ENCODE data around the gene SMPD1. TPM values are rescaled to one million over a fixed set of nuclear protein-coding genes. Genes with fewer than 3 reads are reported as not detected.
A peak's percentile ranks its signal among the peaks of the same experiment; 100 is the strongest.

Gene SMPD1
- total and polyA plus RNA-seq, 7 donors: 9.6 to 46.4 (median 18.9) TPM

DNA sequence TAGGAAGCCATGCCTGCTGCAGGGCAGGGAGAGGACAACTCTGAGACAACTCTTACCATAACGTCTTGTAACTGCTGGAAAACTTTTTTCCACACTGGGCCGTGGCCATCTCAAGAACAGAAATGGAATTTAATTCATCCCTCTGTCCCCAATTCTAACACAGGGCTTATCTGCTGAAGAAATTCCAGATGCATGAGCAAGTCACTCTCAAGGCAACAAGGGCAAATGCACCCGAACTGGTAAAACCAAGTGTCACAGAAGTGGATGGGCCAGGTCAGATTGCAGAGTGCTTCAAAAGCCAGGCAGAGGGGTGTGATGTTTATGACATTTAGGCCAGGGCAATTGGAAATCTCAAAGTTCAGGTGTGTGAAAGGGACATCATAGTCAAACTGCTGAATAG, 7.4 kb downstream of the SMPD1 start:
- Histone ChIP-seq H3K36me3 (peaks cover 12 to 64% (median 20%) of the 10 kb centered on the region in 4 donors), H3K27ac (peak overlapping the region in 1 of 4 donors; percentile 5), H3K9me3 (no peaks in the 10 kb centered on the region), H3K4me3 (no peak overlapping the region), H3K27me3 (no peaks in the 10 kb centered on the region), H3K4me1 (peaks cover 0 to 19% (median 13%) of the 10 kb centered on the region in 4 donors)
- TF ChIP-seq POLR2AphosphoS5 (IDR thresholded peaks at IDR 0.05): no peak
- TF ChIP-seq, protein P1, sequence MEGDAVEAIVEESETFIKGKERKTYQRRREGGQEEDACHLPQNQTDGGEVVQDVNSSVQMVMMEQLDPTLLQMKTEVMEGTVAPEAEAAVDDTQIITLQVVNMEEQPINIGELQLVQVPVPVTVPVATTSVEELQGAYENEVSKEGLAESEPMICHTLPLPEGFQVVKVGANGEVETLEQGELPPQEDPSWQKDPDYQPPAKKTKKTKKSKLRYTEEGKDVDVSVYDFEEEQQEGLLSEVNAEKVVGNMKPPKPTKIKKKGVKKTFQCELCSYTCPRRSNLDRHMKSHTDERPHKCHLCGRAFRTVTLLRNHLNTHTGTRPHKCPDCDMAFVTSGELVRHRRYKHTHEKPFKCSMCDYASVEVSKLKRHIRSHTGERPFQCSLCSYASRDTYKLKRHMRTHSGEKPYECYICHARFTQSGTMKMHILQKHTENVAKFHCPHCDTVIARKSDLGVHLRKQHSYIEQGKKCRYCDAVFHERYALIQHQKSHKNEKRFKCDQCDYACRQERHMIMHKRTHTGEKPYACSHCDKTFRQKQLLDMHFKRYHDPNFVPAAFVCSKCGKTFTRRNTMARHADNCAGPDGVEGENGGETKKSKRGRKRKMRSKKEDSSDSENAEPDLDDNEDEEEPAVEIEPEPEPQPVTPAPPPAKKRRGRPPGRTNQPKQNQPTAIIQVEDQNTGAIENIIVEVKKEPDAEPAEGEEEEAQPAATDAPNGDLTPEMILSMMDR (IDR thresholded peaks at IDR 0.05): no peak
- DNase-seq: no peak
- WGBS, 2 donors: 74 to 79% methylated on average over 3 of the region's 3 CpGs
- intact Hi-C loops (cut with DNase I): no loop called here

GRCh38 chr11:6400431-6401345, 10.4 kb downstream of the SMPD1 start:
- DNase-seq: no peak
- 96 to 98% methylated on average over 15 of the region's 15 CpGs for WGBS, 2 donors

DNA sequence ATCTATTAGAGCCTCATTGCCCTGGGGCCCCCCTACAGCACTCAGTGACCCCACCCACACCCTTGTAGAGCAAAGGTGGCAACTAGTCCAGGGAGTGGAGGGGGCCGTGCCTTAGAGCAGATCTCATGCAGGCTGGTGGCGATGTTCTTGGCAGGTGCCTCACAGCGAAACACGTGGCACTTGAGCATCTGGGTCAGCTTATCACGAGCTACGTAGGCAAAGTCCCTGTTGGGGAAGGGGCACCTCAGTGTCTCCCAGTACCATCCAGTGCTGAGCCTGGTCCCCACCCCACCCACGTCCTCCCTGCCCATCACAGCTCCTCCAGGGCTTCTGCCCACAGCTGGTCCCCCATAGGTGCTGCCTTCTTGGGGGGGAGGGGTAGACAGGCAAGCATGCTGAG, 11.2 kb downstream of the SMPD1 start:
- H3K27ac ChIP-seq: no peak overlapping the region
- 90 to 92% methylated on average over 7 of the region's 7 CpGs for WGBS, 2 donors
- no peak for TF ChIP-seq POLR2A (IDR thresholded peaks at IDR 0.05)
- TF ChIP-seq, protein P1 (IDR thresholded peaks at IDR 0.05): no peak
- no peak for TF ChIP-seq POLR2AphosphoS5 (IDR thresholded peaks at IDR 0.05)
- no peak for TF ChIP-seq EP300 (IDR thresholded peaks at IDR 0.05)
- peaks cover 12 to 50% (median 18%) of the 10 kb centered on the region in 4 donors for H3K36me3 ChIP-seq
- peaks cover 0 to 31% (median 26%) of the 10 kb centered on the region in 4 donors for H3K4me1 ChIP-seq
- H3K4me3 ChIP-seq: no peak overlapping the region
- no peak for DNase-seq
- no peaks in the 10 kb centered on the region for H3K27me3 ChIP-seq
- intact Hi-C loops (cut with DNase I): no loop called here
- H3K9me3 ChIP-seq: no peaks in the 10 kb centered on the region

More at GRCh38 chr11:6400431-6401345, 10.4 kb downstream of the SMPD1 start:
- TF ChIP-seq, protein P1 (IDR thresholded peaks at IDR 0.05): no peak
- TF ChIP-seq POLR2AphosphoS5 (IDR thresholded peaks at IDR 0.05) (no peak), EP300 (IDR thresholded peaks at IDR 0.05) (no peak), POLR2A (IDR thresholded peaks at IDR 0.05) (no peak)
- Histone ChIP-seq H3K27ac (no peak overlapping the region), H3K36me3 (peaks cover 12 to 54% (median 18%) of the 10 kb centered on the region in 4 donors), H3K4me1 (peaks cover 0 to 31% (median 26%) of the 10 kb centered on the region in 4 donors), H3K4me3 (no peak overlapping the region), H3K9me3 (no peaks in the 10 kb centered on the region), H3K27me3 (no peaks in the 10 kb centered on the region)
- intact Hi-C loops (cut with DNase I): no loop called here

DNA sequence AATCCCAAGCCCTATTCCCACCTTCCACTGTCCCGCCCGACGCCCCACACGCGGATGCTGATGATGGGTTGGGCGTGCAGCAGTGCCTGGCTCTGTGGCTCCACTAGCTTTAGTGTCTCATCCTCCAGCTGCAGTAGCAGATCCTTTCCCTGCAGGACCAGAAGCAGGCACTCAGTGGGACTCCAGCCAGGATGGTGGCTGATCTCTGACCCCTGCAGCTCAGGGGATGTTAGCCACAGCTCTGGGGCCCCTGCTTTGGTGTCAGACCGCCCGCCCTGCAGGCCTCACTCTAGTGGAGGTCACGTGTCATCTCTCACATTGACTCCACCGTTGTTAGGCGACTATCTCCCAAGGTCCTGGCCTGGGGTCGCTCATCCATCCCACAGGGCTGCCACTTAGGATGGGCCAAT, 11.8 kb downstream of the SMPD1 start:
- no peaks in the 10 kb centered on the region for H3K27me3 ChIP-seq
- H3K9me3 ChIP-seq: no peaks in the 10 kb centered on the region
- peaks cover 12 to 54% (median 18%) of the 10 kb centered on the region in 4 donors for H3K36me3 ChIP-seq
- 79 to 89% methylated on average over 12 of the region's 12 CpGs for WGBS, 2 donors
- no peak overlapping the region for H3K4me3 ChIP-seq
- H3K27ac ChIP-seq: no peak overlapping the region
- TF ChIP-seq, protein P1 (IDR thresholded peaks at IDR 0.05): no peak
- intact Hi-C loops (cut with DNase I): no loop called here
- H3K4me1 ChIP-seq: peaks cover 0 to 28% (median 25%) of the 10 kb centered on the region in 4 donors
- DNase-seq: no peak
